GM12891 (cell line): ENCODE data around the gene KATNIP.
"Not testable (repeated sequence)": the region's sequence is repeated elsewhere in the genome, so short reads cannot be mapped to it uniquely, and the experiment has no call there.

Experiments used
- DNase-seq: peaks from one replicate; pipeline ENCODE4 v3.0.0; 2011; ENCODE audit warnings: low spot score; ENCODE audit not compliant: insufficient read length
- FAIRE-seq: peaks from 2 replicates; lab custom pipeline; 2011; peaks lifted over from hg19 to GRCh38; lab: Jason Lieb, UNC
- PAX5 ChIP-seq: IDR thresholded peaks from 2 replicates; pipeline ENCODE4 v1.6.1; 2011; ENCODE audit warnings: low read length, moderate library complexity, mild to moderate bottlenecking; ENCODE audit not compliant: insufficient read depth, severe bottlenecking
- POLR2A ChIP-seq: IDR thresholded peaks from 2 replicates; pipeline ENCODE4 v1.6.1; 2011; ENCODE audit warnings: low read depth, low read length, control low read depth
- POLR2AphosphoS5 ChIP-seq: IDR thresholded peaks from 2 replicates; pipeline ENCODE4 v1.6.1; 2011; ENCODE audit warnings: low read depth, low read length, control low read depth
- POU2F2 ChIP-seq: IDR thresholded peaks from 2 replicates; pipeline ENCODE4 v1.6.1; 2011; ENCODE audit warnings: low read depth, mild to moderate bottlenecking, control low read depth, low read length, moderate library complexity
- SPI1 ChIP-seq: IDR thresholded peaks from 2 replicates; pipeline ENCODE4 v1.6.1; 2011; ENCODE audit warnings: low read depth, low read length, control low read depth
- TAF1 ChIP-seq: IDR thresholded peaks from 2 replicates; pipeline ENCODE4 v1.6.1; 2011; ENCODE audit warnings: low read depth, low read length, control low read depth

The KATNIP gene

DNA sequence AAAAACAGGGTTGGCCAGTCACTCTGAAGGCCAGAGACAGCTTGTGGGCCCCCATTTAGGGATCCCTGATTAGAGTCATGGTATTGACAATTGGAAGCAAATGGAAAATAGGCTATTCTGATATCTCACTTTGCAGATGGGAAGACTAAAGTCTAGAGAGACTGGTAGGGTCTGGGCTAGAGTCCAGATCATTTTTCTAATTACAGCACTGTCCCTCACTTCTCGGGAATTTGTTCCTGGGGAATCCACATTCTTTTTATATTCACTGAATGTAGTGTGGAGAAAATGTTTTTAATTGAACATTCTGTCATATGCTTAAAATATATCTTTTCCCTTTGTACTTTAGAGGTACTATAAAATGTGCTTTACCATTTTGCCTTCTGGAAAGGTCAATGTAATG lies 1.1 kb downstream of the KATNIP start:
- FAIRE-seq (no peak), DNase-seq (no peak)
- no peak for TF ChIP-seq POLR2AphosphoS5
- TF ChIP-seq SPI1, result no peak
- no peak for TF ChIP-seq POU2F2
- no peak for TF ChIP-seq TAF1

DNA sequence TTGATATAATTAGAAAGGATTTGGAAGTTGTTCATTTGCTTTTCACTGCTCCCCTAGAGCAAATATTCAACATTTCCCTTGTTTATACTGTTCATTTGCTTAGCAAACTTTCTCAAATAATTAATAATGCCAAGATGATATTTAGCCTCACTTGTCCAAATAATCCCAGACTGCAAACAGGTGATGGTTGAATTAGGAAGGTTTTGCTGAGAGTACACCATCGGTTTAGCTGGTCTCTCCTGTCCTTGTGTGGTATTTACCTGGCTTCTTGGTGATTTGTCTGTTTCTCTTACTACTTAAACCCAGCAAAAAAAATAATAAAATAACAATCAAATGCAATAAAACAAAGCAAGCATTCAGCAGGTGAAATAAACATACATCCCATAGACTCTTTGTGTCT lies 6.5 kb downstream of the KATNIP start:
- DNase-seq (no peak), FAIRE-seq (no peak)
- TF ChIP-seq TAF1 (no peak), POLR2AphosphoS5 (no peak), SPI1 (no peak), POU2F2 (no peak), POLR2A (no peak)

DNA sequence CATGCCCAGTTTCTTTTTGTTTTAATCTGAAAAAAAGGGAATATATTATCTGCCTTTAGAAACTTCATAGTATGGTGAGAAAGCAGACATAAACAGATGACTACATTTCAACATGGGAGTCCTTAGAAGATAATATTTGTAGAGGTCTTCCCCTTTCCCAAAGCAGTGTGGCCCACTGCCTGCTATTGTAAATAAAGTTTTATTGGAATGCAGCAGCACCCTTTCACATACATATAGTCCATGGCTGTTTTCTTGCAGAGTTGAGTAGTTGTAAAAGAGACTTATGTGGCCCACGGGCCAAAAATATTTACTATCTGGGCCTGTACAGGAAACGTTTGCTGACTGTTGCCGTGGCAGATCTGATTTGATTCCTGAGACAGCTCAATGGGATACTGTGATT lies 8.5 kb downstream of the KATNIP start:
- TF ChIP-seq SPI1 (no peak), POLR2A (no peak), TAF1 (no peak), PAX5 (no peak), POLR2AphosphoS5 (no peak), POU2F2 (no peak)
- DNase-seq (no peak), FAIRE-seq (no peak)

DNA sequence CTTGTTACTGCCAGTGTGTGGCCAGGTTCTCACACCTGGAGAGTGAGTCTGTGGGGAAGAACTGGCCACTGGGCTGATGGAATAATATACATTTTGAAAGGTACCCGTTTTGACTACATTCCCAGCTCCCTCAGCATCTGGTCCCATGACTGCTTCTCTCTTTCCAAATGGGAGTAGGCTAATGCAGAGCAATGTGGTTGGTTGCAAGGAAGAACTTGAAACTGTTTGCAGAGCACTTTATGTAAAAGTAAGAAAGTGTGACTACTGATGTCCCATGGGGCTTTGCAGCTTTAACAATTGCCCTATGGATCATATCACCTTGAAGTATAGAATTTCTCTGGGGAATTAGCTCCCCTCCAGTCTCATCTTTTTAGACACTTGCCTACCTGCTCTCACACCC lies 9.0 kb downstream of the KATNIP start:
- no peak for FAIRE-seq
- TF ChIP-seq POLR2A, result no peak
- no peak for TF ChIP-seq PAX5
- DNase-seq, result no peak

DNA sequence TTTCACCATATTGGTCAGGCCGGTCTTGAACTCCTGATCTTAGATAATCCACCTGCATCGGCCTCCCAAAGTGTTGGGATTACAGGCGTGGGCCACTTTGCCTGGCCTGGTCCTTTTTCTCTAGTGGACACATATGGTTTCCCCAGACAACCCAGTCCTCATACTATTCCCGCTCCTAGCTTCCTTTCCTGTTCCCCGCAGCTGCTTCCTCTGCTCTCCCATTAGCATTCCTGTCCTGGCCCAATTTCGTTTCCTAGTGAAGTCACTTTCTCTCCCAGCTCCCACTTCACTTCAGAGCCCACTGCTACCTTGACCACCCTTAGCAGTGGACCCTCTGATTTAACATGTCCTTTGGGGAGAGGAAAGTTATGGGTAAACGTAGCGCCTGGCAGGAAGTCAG lies 11.3 kb downstream of the KATNIP start:
- TF ChIP-seq POLR2AphosphoS5 (no peak), TAF1 (no peak), PAX5 (no peak), POU2F2 (no peak)
- no peak for FAIRE-seq
- DNase-seq, result no peak

DNA sequence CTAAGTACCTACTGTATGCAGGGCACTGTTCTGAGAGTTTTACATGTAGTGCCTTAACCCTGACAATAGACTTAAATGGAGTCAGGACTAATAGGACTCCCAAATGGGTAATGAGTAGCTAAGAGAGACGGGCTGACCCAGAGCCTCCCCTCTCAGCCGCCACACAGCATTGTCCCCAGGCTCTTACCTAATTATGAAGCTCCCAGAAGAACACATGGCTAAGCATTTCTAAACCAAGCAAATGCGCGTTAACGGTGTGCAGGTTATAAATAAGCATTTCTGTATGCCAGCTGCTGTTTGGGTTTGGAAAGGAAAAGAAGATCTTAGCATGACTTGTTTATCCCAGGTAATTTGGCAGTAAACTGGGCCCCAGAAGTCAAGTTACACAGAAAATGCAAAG lies 14.3 kb downstream of the KATNIP start:
- FAIRE-seq (no peak), DNase-seq (no peak)
- TF ChIP-seq SPI1 (no peak), POLR2AphosphoS5 (no peak), POLR2A (no peak), POU2F2 (no peak), PAX5 (no peak), TAF1 (no peak)

DNA sequence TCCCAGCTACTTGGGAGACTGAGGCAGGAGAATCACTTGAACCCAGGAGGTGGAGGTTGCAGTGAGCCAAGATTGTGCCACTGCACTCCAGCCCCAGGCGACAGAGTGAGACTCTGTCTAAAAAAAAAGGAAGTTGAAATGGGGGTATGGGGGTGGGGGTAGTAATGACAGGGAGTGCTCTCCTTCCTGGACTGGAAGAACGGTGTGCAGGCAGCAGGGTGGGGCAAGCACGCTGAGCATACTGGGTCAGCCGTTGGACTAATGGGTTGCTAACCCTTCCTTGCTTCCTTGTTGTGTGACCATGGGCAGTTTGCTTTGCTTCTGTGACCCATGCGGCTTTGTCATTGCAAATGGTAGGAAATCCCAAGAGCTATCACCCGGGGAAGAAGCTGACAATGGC lies 16.5 kb downstream of the KATNIP start:
- TF ChIP-seq POLR2A (no peak), POU2F2 (no peak), TAF1 (no peak), POLR2AphosphoS5 (no peak), SPI1 (no peak), PAX5 (no peak)
- DNase-seq, result no peak
- FAIRE-seq, result no peak

DNA sequence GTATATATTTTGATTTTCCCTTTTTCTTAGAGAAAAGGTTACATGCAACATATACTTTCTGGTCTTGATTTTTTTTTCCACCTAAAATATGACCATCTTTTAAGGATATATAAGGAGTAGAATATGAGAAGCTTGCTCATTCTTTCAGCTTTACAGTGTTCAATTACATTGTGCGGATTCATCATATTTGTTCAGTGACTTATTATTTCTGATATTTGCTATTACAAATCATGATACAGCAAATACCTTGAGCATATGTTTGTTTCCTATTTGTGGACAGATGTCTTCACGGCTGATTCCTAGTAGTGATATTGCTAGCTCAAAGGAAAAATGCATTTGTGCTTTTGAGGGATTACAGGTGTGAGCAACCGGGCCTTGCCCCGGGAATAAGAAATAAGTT lies 18.1 kb downstream of the KATNIP start:
- FAIRE-seq (no peak), DNase-seq (no peak)
- TF ChIP-seq POLR2A (no peak), SPI1 (no peak), POU2F2 (no peak), PAX5 (no peak), TAF1 (no peak), POLR2AphosphoS5 (no peak)

DNA sequence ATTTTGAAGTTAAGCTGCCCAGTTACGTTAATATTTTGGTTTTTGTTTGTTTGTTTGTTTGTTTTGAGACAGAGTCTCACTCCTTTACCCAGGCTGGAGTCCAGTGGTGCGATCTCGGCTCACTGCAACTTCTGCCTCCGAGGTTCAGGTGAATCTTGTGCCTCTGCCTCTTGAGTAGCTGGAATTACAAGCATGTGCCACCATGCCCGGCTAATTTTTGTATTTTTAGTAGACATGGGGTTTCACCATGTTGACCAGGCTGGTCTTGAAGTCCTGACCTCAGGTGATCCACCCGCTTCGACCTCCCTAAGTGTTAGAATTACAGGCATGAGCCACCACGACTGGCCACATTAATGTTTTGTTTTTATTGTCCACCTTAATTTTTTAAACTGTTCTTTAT lies 21.0 kb downstream of the KATNIP start:
- not testable (repeated sequence) for DNase-seq, FAIRE-seq

DNA sequence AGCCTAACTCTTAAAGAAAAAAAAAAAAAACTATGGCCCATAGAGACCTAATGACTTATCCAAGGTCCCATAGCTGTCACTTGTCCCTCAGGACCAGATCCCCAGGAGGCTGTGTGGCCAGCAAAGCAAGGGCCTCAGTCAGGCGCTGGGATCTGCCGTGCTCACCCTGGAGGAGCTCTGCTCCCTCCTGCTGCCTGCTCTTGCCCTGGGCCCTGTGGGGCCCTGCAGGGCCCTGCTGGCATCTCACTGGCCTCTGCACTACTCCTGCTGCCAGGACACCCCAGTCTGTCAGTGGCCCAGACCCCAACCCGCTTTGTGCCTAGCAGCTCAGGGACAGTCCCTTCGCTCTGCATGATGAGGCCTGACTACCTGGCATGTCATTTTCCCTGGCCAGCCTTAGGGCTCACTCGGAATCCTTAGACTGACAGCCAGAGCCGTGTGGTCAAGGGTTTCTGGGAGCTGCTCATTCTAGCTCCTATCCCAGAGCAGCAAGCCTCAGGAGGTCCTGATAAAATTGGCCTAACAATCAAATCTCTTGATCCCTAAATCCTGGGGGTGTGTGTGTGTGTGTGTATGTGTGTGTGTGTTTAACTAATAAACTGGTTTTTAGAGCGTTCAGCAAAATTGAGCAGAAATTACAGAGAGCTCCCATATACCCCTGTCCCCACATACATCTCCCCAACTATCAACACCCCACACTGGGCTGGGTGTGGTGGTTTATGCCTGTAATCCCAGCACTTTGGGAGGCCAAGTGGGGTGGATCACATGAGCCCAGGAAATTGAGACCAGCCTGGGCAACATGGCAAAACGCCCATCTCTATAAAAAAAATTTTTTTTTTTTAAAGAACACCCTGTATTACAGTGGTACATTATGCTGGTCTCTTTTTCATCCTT lies 21.7 kb downstream of the KATNIP start:
- DNase-seq (no peak), FAIRE-seq (no peak)

DNA sequence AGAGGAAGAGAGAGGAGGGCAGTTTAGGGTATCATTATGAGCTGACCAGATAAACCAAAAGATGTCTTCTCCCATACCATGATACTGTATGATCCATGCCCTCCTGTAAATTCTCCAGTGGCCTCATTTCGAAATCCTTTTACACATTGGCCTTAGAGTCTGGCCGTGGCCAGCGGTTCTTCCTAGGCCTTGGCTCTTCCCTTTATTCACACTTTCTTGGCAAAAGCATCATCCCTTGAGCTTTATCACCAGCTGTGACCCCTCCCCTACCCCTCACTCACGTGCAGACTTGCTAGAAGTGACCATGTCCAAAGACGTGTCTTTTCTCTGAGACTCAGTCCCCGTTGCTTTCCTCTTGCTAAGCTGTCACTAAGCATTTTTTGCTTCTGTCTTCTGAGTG lies 22.8 kb downstream of the KATNIP start:
- FAIRE-seq, result no peak
- TF ChIP-seq SPI1, result no peak
- no peak for TF ChIP-seq POLR2AphosphoS5
- TF ChIP-seq TAF1, result no peak
- no peak for TF ChIP-seq POLR2A
- TF ChIP-seq POU2F2, result no peak
- TF ChIP-seq PAX5, result no peak

More for the DNA sequence above, 21.7 kb downstream of the KATNIP start:
- TF ChIP-seq POLR2A (no peak), TAF1 (no peak), POLR2AphosphoS5 (no peak), SPI1 (no peak), POU2F2 (no peak), PAX5 (no peak)

More for the DNA sequence above, 22.8 kb downstream of the KATNIP start:
- DNase-seq, result no peak
